ENCODE data around the gene MARCHF10.

DNA sequence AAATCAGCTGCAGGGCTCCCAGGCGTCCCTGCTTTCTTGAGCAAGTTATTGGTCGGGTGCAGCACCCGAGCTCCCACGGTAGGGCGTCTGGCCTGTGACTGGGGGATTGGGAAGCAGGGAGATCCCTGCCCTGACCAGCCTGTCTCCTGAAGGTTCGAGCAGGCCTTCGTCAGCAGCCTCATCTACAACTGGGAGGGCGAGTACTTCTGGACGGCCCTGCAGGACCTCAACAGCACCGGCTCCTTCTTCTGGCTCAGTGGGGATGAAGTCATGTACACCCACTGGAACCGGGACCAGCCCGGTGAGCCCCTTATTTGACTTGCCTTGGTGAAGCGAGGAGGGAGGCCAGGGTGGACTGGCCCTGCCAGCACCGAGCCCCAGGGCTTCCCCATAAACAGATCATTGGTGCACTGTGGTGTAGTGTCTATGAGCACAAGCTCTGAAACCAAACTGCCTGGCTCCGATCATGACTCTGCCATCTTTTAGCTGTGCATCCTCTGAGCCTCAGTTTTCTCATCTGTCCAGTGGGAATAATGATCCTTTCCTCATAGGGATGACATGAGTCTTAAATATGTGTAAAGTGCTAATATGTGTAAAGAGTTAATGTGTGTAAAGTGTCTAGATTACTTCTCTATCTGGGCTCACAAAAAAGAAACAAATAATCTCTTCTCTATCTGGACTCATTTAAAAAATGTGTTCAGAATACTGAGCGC lies 131.7 kb downstream of the MARCHF10 start:
- TF ChIP-seq, protein P1, sequence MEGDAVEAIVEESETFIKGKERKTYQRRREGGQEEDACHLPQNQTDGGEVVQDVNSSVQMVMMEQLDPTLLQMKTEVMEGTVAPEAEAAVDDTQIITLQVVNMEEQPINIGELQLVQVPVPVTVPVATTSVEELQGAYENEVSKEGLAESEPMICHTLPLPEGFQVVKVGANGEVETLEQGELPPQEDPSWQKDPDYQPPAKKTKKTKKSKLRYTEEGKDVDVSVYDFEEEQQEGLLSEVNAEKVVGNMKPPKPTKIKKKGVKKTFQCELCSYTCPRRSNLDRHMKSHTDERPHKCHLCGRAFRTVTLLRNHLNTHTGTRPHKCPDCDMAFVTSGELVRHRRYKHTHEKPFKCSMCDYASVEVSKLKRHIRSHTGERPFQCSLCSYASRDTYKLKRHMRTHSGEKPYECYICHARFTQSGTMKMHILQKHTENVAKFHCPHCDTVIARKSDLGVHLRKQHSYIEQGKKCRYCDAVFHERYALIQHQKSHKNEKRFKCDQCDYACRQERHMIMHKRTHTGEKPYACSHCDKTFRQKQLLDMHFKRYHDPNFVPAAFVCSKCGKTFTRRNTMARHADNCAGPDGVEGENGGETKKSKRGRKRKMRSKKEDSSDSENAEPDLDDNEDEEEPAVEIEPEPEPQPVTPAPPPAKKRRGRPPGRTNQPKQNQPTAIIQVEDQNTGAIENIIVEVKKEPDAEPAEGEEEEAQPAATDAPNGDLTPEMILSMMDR (conservative IDR thresholded peaks at IDR 0.05; ENCODE audit: low read depth, low read length): no peak
- TF ChIP-seq EZH2 (IDR thresholded peaks at IDR 0.05; ENCODE audit: low read length, unreplicated experiment) (no peak), EZH2phosphoT487 (IDR thresholded peaks at IDR 0.05; ENCODE audit: borderline replicate concordance, low read length) (no peak)

All from PC-3 (cell line).